HEK293 (cell line): ENCODE data around the gene SLC35B4.

Experiments
- MYNN ChIP-seq: fragments of 450-650 bp; formaldehyde crosslinking; IDR thresholded peaks from 2 replicates; pipeline ENCODE4 v1.5.1; 2016; ENCODE audit warnings: missing biosample characterization, missing genetic modification characterization, borderline replicate concordance
- TF ChIP-seq, protein P1 (sequence below): fragments of 450-650 bp; formaldehyde crosslinking; IDR thresholded peaks from 2 replicates; pipeline ENCODE4 v1.5.1; 2016; ENCODE audit warnings: missing biosample characterization, missing genetic modification characterization

DNA sequence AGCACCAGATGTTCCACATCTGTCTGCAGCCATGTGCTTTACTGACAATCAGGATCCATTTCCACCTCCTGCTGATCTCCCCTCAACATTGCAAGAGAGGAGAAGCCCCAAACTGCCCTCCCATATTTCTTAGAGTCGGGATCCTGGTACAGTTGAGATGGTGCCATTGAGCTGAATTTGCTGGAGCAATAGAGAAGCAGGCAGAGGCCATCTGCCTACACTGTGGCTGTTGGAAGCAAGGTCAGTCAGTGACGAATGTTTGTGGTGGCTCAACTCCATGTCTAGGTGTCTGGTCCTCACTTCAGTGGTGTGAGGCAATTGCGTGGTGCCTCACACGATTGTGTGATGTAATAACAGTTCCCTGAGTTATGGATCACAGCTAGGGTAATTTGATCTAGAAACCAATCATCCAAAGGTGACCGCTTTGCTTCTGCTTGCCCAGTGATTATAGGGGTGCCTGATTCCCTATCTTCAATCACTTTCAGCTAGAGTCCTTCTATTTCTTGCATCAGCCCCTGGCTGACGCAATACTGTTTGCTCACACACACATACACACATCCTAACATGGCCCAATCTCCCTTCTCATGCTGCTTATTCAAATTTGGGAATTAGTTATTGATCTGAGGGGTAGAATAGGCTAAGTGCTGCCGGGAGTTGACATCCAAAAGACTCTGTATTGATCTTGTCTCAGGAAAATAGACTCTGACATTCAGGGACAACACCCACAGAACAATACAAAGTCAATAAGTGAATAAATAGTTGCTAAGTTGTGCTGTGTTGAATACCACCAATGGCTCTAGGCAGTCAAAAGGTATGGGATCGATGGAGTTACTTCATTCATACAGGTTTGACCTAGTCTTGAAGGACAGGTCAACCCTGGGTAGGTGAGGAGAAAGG, 46.1 kb upstream of the SLC35B4 start:
- TF ChIP-seq, protein P1, sequence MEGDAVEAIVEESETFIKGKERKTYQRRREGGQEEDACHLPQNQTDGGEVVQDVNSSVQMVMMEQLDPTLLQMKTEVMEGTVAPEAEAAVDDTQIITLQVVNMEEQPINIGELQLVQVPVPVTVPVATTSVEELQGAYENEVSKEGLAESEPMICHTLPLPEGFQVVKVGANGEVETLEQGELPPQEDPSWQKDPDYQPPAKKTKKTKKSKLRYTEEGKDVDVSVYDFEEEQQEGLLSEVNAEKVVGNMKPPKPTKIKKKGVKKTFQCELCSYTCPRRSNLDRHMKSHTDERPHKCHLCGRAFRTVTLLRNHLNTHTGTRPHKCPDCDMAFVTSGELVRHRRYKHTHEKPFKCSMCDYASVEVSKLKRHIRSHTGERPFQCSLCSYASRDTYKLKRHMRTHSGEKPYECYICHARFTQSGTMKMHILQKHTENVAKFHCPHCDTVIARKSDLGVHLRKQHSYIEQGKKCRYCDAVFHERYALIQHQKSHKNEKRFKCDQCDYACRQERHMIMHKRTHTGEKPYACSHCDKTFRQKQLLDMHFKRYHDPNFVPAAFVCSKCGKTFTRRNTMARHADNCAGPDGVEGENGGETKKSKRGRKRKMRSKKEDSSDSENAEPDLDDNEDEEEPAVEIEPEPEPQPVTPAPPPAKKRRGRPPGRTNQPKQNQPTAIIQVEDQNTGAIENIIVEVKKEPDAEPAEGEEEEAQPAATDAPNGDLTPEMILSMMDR = no peak
- TF ChIP-seq MYNN (tag by site-specific recombination) = no peak
